Left cardiac atrium (tissue), 4 donors: ENCODE results near the gene CHMP6. TPM values are rescaled to one million over a fixed set of nuclear protein-coding genes. Genes with fewer than 3 reads are reported as not detected.
A peak's percentile ranks its signal among the peaks of the same experiment; 100 is the strongest.

Experiments used
- ATAC-seq, 2 donors: fragments of 200-7000 bp; cut with Tn5 transposase; one replicate each; pipeline ENCODE4 v1.9.1; 2020; ENCODE audit warnings: mild to moderate bottlenecking in 2 of 2, moderate library complexity in 2 of 2
- DNase-seq: peaks from one replicate; pipeline ENCODE4 v3.0.0-alpha.2; 2020
- intact Hi-C, 2 donors: fragments of 100-400 bp; cut with DNase I; formaldehyde crosslinking; loops; one replicate each; pipeline versions ENCODE4 v1.14.1 to v1.15.1; 2022 to 2023
- total RNA-seq, 2 donors: library from RNA; stranded (reverse); fragmentation: NEBNext Ultra II Directional; extraction: Animal tissue kit (Norgen Biotek cat#: 25700); gene quantifications; one replicate each; pipeline ENCODE4 v1.2.1, GENCODE V29; 2021
- donor health status: DM: no; HTN: yes; CAD: no.
- donor health status: DM: no; HTN: yes; CAD: no; lungs with severe emphysema.
- donor health status: DM: yes; HTN: yes; CAD: no.
- donor health status: Dilated cardiomyopathy.

Gene CHMP6
- total RNA-seq, 2 donors from 2014 or later = 17.4 to 19.1 TPM

- ATAC-seq (no peak), DNase-seq (no peak)
- intact Hi-C loops = loop anchor here in 1 of 2 donors (5.0 kb wide), 1 partner anchor 116 kb away; no protein-coding TSS in a partner anchor
Measured at GRCh38 chr17:80986046-80986445, 5.6 kb upstream of the CHMP6 start.

- no peak for DNase-seq
- intact Hi-C loops = loop anchor here in 1 of 2 donors (5.0 kb wide), 1 partner anchor 115 kb away; no protein-coding TSS in a partner anchor
- peak; percentile 16 to 37 for ATAC-seq
Measured at GRCh38 chr17:80986816-80987475, 4.7 kb upstream of the CHMP6 start.

GRCh38 chr17:80987941-80988461, 3.6 kb upstream of the CHMP6 start:
- ATAC-seq (peak in 1 of 2 donors; percentile 6), DNase-seq (no peak)

GRCh38 chr17:80989586-80989913, 2.1 kb upstream of the CHMP6 start:
- no peak for DNase-seq
- ATAC-seq = no peak
- intact Hi-C loops = loop anchor here (2.0 to 5.0 kb wide), 2 partner anchors 111 to 113 kb away; no protein-coding TSS in a partner anchor

More at GRCh38 chr17:80987941-80988461, 3.6 kb upstream of the CHMP6 start:
- intact Hi-C loops = loop anchor here (2.0 to 5.0 kb wide), 2 partner anchors 113 to 114 kb away; no protein-coding TSS in a partner anchor

GRCh38 chr17:80990921-80991644, 558 bp upstream of the CHMP6 start:
- DNase-seq = no peak

GRCh38 chr17:80992077-80992947, 671 bp downstream of the CHMP6 start:
- ATAC-seq (peak; percentile 6 to 24), DNase-seq (no peak)
- intact Hi-C loops = no loop called here

More at GRCh38 chr17:80990921-80991644, 558 bp upstream of the CHMP6 start:
- intact Hi-C loops = no loop called here
- no peak for ATAC-seq

- intact Hi-C loops = no loop called here
- no peak for DNase-seq
- no peak for ATAC-seq
Measured at GRCh38 chr17:80992948-80993624, 1.4 kb downstream of the CHMP6 start.

- intact Hi-C loops = no loop called here
- ATAC-seq (no peak), DNase-seq (no peak)
Measured at GRCh38 chr17:80995131-80995530, 3.5 kb downstream of the CHMP6 start.

GRCh38 chr17:80996422-80997305, 5.0 kb downstream of the CHMP6 start:
- ATAC-seq = no peak
- intact Hi-C loops = no loop called here

GRCh38 chr17:80997424-80998117, 5.9 kb downstream of the CHMP6 start:
- ATAC-seq (no peak), DNase-seq (no peak)
- intact Hi-C loops = no loop called here

More at GRCh38 chr17:80996422-80997305, 5.0 kb downstream of the CHMP6 start:
- DNase-seq = no peak

- intact Hi-C loops = no loop called here
- no peak for ATAC-seq
- no peak for DNase-seq
Measured at GRCh38 chr17:80998118-80998747, 6.6 kb downstream of the CHMP6 start.

GRCh38 chr17:80998748-80999535, 7.3 kb downstream of the CHMP6 start:
- no peak for DNase-seq
- no peak for ATAC-seq
- intact Hi-C loops = no loop called here

GRCh38 chr17:80999536-81000333, 8.1 kb downstream of the CHMP6 start:
- ATAC-seq (no peak), DNase-seq (no peak)
- intact Hi-C loops = no loop called here

GRCh38 chr17:81000334-81000630, 8.6 kb downstream of the CHMP6 start:
- ATAC-seq (no peak), DNase-seq (no peak)
- intact Hi-C loops = no loop called here

GRCh38 chr17:81000631-81001357, 9.2 kb downstream of the CHMP6 start:
- peak; percentile 9 to 11 for ATAC-seq
- DNase-seq = no peak
- intact Hi-C loops = no loop called here
